Hepatocyte (in vitro differentiated cells): Measurements from ENCODE around the gene IP6K1. TPM values are rescaled to one million over a fixed set of nuclear protein-coding genes. Genes with fewer than 3 reads are reported as not detected.

Experiments used
- DNase-seq: peaks from one replicate; pipeline ENCODE4 v3.0.0-alpha.2; 2016; ENCODE audit warnings: low spot score
- H2AFZ ChIP-seq: fragments of 200-600 bp; sonication (generic); 2 replicates; pipeline ENCODE4 v1.6.0; 2016; ENCODE audit warnings: antibody characterized with exemption, mild to moderate bottlenecking
- H3K27ac ChIP-seq: fragments of 200-600 bp; sonication (generic); 2 replicates; pipeline ENCODE4 v1.5.1; 2016; ENCODE audit warnings: mild to moderate bottlenecking
- H3K27me3 ChIP-seq: fragments of 200-600 bp; sonication (generic); 2 replicates; pipeline ENCODE4 v1.6.1; 2016
- H3K36me3 ChIP-seq: fragments of 200-600 bp; sonication (generic); replicated peaks from 2 replicates; pipeline ENCODE4 v1.5.1; 2016; ENCODE audit warnings: low read depth; ENCODE audit not compliant: insufficient read depth
- H3K4me1 ChIP-seq: fragments of 200-600 bp; sonication (generic); 2 replicates; pipeline ENCODE4 v1.5.1; 2016; ENCODE audit warnings: mild to moderate bottlenecking, moderate library complexity; ENCODE audit not compliant: insufficient read depth
- H3K4me2 ChIP-seq: fragments of 200-600 bp; sonication (generic); 2 replicates; pipeline ENCODE4 v1.6.0; 2016
- H3K4me3 ChIP-seq: fragments of 200-600 bp; sonication (generic); 2 replicates; pipeline ENCODE4 v1.5.1; 2016; ENCODE audit warnings: mild to moderate bottlenecking
- H3K79me2 ChIP-seq: fragments of 200-600 bp; sonication (generic); 2 replicates; pipeline ENCODE4 v1.6.0; 2017; ENCODE audit warnings: mild to moderate bottlenecking
- H3K9me2 ChIP-seq: fragments of 200-600 bp; sonication (generic); replicated peaks from 2 replicates; pipeline ENCODE4 v1.6.0; 2017; ENCODE audit warnings: mild to moderate bottlenecking; ENCODE audit not compliant: insufficient read depth
- H3K9me3 ChIP-seq: fragments of 200-600 bp; sonication (generic); 2 replicates; pipeline ENCODE4 v1.5.1; 2016; ENCODE audit warnings: low read depth, mild to moderate bottlenecking
- H4K20me1 ChIP-seq: fragments of 200-600 bp; sonication (generic); 2 replicates; pipeline ENCODE4 v1.6.0; 2016; ENCODE audit warnings: mild to moderate bottlenecking; ENCODE audit not compliant: insufficient read depth, poor library complexity, severe bottlenecking
- CTCF ChIP-seq: fragments of 200-600 bp; sonication (generic); IDR thresholded peaks from 2 replicates; pipeline ENCODE4 v1.5.1; 2016; ENCODE audit warnings: antibody characterized with exemption, mild to moderate bottlenecking; ENCODE audit not compliant: poor library complexity
- EZH2 ChIP-seq: fragments of 200-600 bp; sonication (generic); IDR thresholded peaks from 2 replicates; pipeline ENCODE4 v1.6.1; 2016; ENCODE audit warnings: antibody characterized with exemption, mild to moderate bottlenecking, borderline replicate concordance
- EZH2phosphoT487 ChIP-seq: fragments of 200-600 bp; sonication (generic); IDR thresholded peaks from one replicate; pipeline ENCODE4 v1.6.1; 2018; ENCODE audit warnings: antibody characterized with exemption, mild to moderate bottlenecking, low read depth, moderate library complexity; ENCODE audit not compliant: unreplicated experiment, severe bottlenecking
- WGBS: methylation state at CpG from one replicate; pipeline ENCODE4 v1.1.6; 2016; ENCODE audit warnings: low lambda C conversion rate; ENCODE audit errors: missing lambda C conversion rate; 5-methylcytosine and 5-hydroxymethylcytosine counted together
- polyA plus RNA-seq: library from polyadenylated mRNA; unstranded; fragments of >200 nt; fragmentation: Nextera tagmentation; extraction: Ambion mirVana; gene quantifications from 2 replicates; pipeline ENCODE4 v1.2.1, GENCODE V29; 2016
- total RNA-seq: library from RNA; depleted of rRNA; stranded (reverse); fragments of >200 nt; gene quantifications from 2 replicates; pipeline ENCODE4 v1.2.3, GENCODE V29; 2014

Gene IP6K1
- total and polyA plus RNA-seq, 2 experiments from 2014 or later = 21.6 to 32.6 TPM

DNA sequence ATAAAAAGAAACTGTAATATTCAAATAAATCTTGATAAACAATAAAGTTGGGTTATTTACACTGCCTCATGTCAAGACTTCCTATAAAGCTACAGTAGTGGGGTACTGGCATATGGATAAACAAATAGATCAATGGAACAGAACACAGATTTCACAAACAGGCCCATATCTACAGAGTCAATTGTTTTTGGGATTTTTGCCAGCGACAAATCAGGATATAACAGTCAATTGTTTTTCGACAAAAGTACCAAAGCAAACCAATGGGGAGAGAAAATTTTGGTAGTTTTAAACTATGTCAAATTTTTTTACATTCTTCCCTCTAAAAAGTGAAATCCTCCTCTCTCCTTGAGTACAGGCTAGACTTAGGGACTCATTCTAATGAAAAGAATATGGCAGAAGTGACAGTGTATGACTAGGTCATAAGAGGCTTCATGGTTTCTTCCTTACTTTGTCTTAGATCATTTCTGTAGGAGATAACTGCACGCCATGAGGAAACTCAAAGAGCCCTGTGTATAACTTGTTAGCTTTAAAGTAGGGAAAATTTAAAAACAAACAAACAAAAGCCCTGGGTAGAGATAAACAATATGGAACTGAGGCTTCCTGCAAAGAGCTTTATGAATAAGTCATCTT lies 16.9 kb downstream of the IP6K1 start:
- Histone ChIP-seq H3K4me2 (no peak overlapping the region), H3K4me3 (no peak overlapping the region), H3K27me3 (no peaks in the 10 kb centered on the region), H3K36me3 (no peaks in the 10 kb centered on the region), H3K4me1 (no peaks in the 10 kb centered on the region), H4K20me1 (peaks cover 50% of the 10 kb centered on the region), H3K27ac (no peak overlapping the region), H3K9me3 (no peaks in the 10 kb centered on the region), H3K9me2 (no peaks in the 10 kb centered on the region), H2AFZ (no peak overlapping the region), H3K79me2 (peaks cover 98% of the 10 kb centered on the region)
- TF ChIP-seq EZH2 (no peak), EZH2phosphoT487 (no peak), CTCF (no peak)
- 98% methylated on average over 3 of the region's 3 CpGs for WGBS
- DNase-seq = no peak

DNA sequence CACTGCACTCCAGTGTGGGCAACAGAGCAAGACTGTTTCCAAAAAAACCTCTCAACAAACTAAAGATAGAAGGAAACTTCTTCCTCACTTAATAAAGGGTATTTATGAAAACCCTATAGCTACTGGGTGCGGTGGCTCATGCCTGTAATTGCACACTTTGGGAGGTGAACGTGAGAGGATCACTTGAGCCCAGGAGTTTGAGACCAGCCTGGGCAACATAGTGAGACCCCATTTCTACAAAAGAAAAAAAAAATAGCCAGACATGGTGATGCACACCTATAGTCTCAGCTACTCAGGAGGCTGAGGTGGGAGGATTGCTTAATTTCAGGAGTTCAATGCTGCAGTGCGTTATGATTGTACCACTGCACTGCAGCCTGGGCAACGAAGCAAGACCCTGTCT lies 22.4 kb downstream of the IP6K1 start:
- Histone ChIP-seq H3K79me2 (peaks cover 98% of the 10 kb centered on the region), H4K20me1 (peaks cover 28% of the 10 kb centered on the region), H3K4me1 (no peaks in the 10 kb centered on the region), H2AFZ (no peak overlapping the region), H3K27ac (no peak overlapping the region), H3K27me3 (no peaks in the 10 kb centered on the region), H3K4me2 (no peak overlapping the region), H3K9me2 (no peaks in the 10 kb centered on the region), H3K4me3 (no peak overlapping the region), H3K36me3 (no peaks in the 10 kb centered on the region), H3K9me3 (no peaks in the 10 kb centered on the region)
- TF ChIP-seq EZH2phosphoT487 (no peak), CTCF (no peak), EZH2 (no peak)
- DNase-seq = no peak
- 95% methylated on average over 4 of the region's 4 CpGs for WGBS

- Histone ChIP-seq H3K79me2 (peaks cover 98% of the 10 kb centered on the region), H3K36me3 (no peaks in the 10 kb centered on the region), H2AFZ (no peak overlapping the region), H3K4me1 (no peaks in the 10 kb centered on the region), H3K27me3 (no peaks in the 10 kb centered on the region), H3K4me2 (no peak overlapping the region), H3K9me2 (no peaks in the 10 kb centered on the region), H3K27ac (no peak overlapping the region), H3K9me3 (no peaks in the 10 kb centered on the region), H3K4me3 (no peak overlapping the region), H4K20me1 (peaks cover 35% of the 10 kb centered on the region)
- 100% methylated on average over 3 of the region's 3 CpGs for WGBS
- DNase-seq = no peak
- TF ChIP-seq EZH2 = no peak
- TF ChIP-seq EZH2phosphoT487 = no peak
- no peak for TF ChIP-seq CTCF
Measured at GRCh38 chr3:49761661-49762060, 24.7 kb downstream of the IP6K1 start.
